ENCODE measurements around the gene PI4KA. TPM values are rescaled to one million over a fixed set of nuclear protein-coding genes. Genes with fewer than 3 reads are reported as not detected.

The PI4KA gene
- total and polyA plus RNA-seq, 2 of the 13 experiments (the other 11 are each of a cell fraction or from before 2014, with no cell fraction given) = 27.4 to 56.4 TPM

- no peaks in the 10 kb centered on the region for H3K36me3 ChIP-seq (replicated peaks in 1 of 2; ENCODE audit: control insufficient read depth in 1 of 2, insufficient read depth in 2 of 2, low read length in 2 of 2)
- POLR2A ChIA-PET = no interaction called here
- 4% methylated on average over 2 of the region's 2 CpGs for WGBS (ENCODE audit: low lambda C conversion rate)
- no peak overlapping the region for H3K9ac ChIP-seq (ENCODE audit: insufficient read depth, low read depth, low read length)
- FAIRE-seq (no peak), DNase-seq (ENCODE audit: low spot score) (no peak), ATAC-seq (no peak)
- H2AFZ ChIP-seq (ENCODE audit: low read length) = no peak overlapping the region
- in situ Hi-C loops (cut with HindIII; ENCODE audit: extremely low pct_ligation_motif_present, low pct_unique_long_range_greater_than_20kb) = no loop called here
- H3K4me2 ChIP-seq (ENCODE audit: low read depth, low read length) = no peak overlapping the region
- CTCF ChIA-PET (ENCODE audit: low intra/inter-chr PET ratio, low total read pairs) = no interaction called here
- no peak overlapping the region for H3K27ac ChIP-seq (ENCODE audit: extremely low read length, insufficient read depth, low read length)
- peaks cover 0 to 18% of the 10 kb centered on the region in 2 experiments; a peak in 3 of 5 replicates for H3K27me3 ChIP-seq (ENCODE audit: control insufficient read depth in 1 of 2, insufficient read depth in 2 of 2, low read length in 2 of 2)
- H3K4me1 ChIP-seq (ENCODE audit: insufficient read depth, low read length) = no peaks in the 10 kb centered on the region
- no peaks in the 10 kb centered on the region for H4K20me1 ChIP-seq (ENCODE audit: insufficient read depth, low read length)
- TF ChIP-seq ZNF24 (IDR thresholded peaks at IDR 0.05) (no peak), DR1 (CRISPR knock-in tag; IDR thresholded peaks at IDR 0.05) (no peak), CBX1 (IDR thresholded peaks at IDR 0.05; ENCODE audit: low read depth) (no peak), ZNF512 (CRISPR knock-in tag; IDR thresholded peaks at IDR 0.05) (no peak), ZNF556 (CRISPR knock-in tag; IDR thresholded peaks at IDR 0.05; ENCODE audit: borderline replicate concordance) (no peak), ZNF354B (CRISPR knock-in tag; IDR thresholded peaks at IDR 0.05) (no peak), FOXK2 (IDR thresholded peaks at IDR 0.05) (no peak), ELF1 (CRISPR knock-in tag; IDR thresholded peaks at IDR 0.05) (no peak), MZF1 (CRISPR knock-in tag; IDR thresholded peaks at IDR 0.05; ENCODE audit: borderline replicate concordance) (no peak), MBNL3 (CRISPR knock-in tag; conservative IDR thresholded peaks at IDR 0.05) (no peak), ZMYM4 (CRISPR knock-in tag; IDR thresholded peaks at IDR 0.05) (no peak)
- BruUV-seq (replicated peaks) = no TSS peak
- H3K4me3 ChIP-seq (replicated peaks in 1 of 3; ENCODE audit: insufficient read depth in 1 of 3, low read depth in 2 of 3, low read length in 3 of 3) = no peak overlapping the region
- no peaks in the 10 kb centered on the region for H3K79me2 ChIP-seq (ENCODE audit: insufficient read depth, low read length)
- no peaks in the 10 kb centered on the region for H3K9me3 ChIP-seq (ENCODE audit: low read length)
- intact Hi-C loops (cut with micrococcal nuclease; ENCODE audit: unreplicated experiment) = no loop called here
Observed at GRCh38 chr22:20659920-20660319, 198.7 kb downstream of the PI4KA start.

All from HepG2 (cell line).